SK-N-MC (cell line): ENCODE results near the gene MDC1.

Source experiments
- EZH2 ChIP-seq: fragments of 200-600 bp; sonication (generic); IDR thresholded peaks from one replicate; pipeline ENCODE4 v1.6.1; 2017; ENCODE audit warnings: antibody characterized with exemption
- FOXP2 ChIP-seq: optimal IDR thresholded peaks from 2 replicates; pipeline ENCODE3; 2011; ENCODE audit warnings: mild to moderate bottlenecking, moderate library complexity; ENCODE audit not compliant: insufficient read depth; ENCODE audit errors: extremely low read length, control extremely low read depth
- POLR2AphosphoS5 ChIP-seq: IDR thresholded peaks from 2 replicates; pipeline ENCODE4 v1.6.1; 2012; ENCODE audit warnings: mild to moderate bottlenecking, low read depth, low read length, borderline replicate concordance

GRCh38 chr6:30707281-30707850 is 9.7 kb downstream of the MDC1 start:
- TF ChIP-seq FOXP2: no peak
- no peak for TF ChIP-seq EZH2
- TF ChIP-seq POLR2AphosphoS5: no peak
